SK-N-SH (cell line): ENCODE data around the gene PRSS1. TPM values are rescaled to one million over a fixed set of nuclear protein-coding genes. Genes with fewer than 3 reads are reported as not detected.
"Not testable (repeated sequence)": the region's sequence is repeated elsewhere in the genome, so short reads cannot be mapped to it uniquely, and the experiment has no call there.

Experiments
- CTCF ChIA-PET: fragments of 300-600, 350-600 bp; formaldehyde crosslinking; extraction: SDS; loops from one replicate; lab custom pipeline; 2021; lab: Yijun Ruan, JAX
- POLR2A ChIA-PET: fragments of 350-600 bp; sonication (Branson Sonifier 250); formaldehyde crosslinking; extraction: SDS; loops from one replicate; lab custom pipeline; 2020; ENCODE audit warnings: antibody characterized with exemption, inconsistent platforms; lab: Yijun Ruan, JAX
- DNase-seq: peaks from one replicate; pipeline ENCODE4 v3.0.0; 2012
- H2AFZ ChIP-seq: fragments of 200-600 bp; sonication (generic); 2 replicates; pipeline ENCODE4 v1.8.1; 2016; ENCODE audit warnings: antibody characterized with exemption, mild to moderate bottlenecking, low read depth
- H3F3A ChIP-seq: fragments of 200-600 bp; sonication (generic); replicated peaks from 2 replicates; pipeline ENCODE3; 2016; ENCODE audit warnings: antibody characterized with exemption, mild to moderate bottlenecking; ENCODE audit not compliant: insufficient read depth
- H3K27ac ChIP-seq, 2 experiments: fragments of 200-500 bp in 1 of 2; fragments of 200-600 bp in 1 of 2; sonication (Bioruptor generic) in 1 of 2; sonication (generic), shearing (Covaris generic) in 1 of 2; 2 replicates each; pipeline versions ENCODE4 v1.5.1 to v1.6.1; 2014 to 2016; ENCODE audit warnings: low read depth in 2 of 2, inconsistent platforms in 1 of 2, low read length in 1 of 2, mild to moderate bottlenecking in 1 of 2, mixed read lengths in 1 of 2
- H3K27me3 ChIP-seq: fragments of 200-600 bp; sonication (generic), shearing (Covaris generic); 2 replicates; pipeline ENCODE4 v1.6.1; 2016; ENCODE audit warnings: mixed run types; ENCODE audit not compliant: insufficient read depth
- H3K36me3 ChIP-seq, 2 experiments: fragments of 200-500 bp in 1 of 2; fragments of 200-600 bp in 1 of 2; sonication (Bioruptor generic) in 1 of 2; sonication (generic) in 1 of 2; replicated peaks in 1 of 2; 2 replicates each; pipeline versions ENCODE3 to v1.5.1; 2014 to 2016; ENCODE audit warnings: low read length in 1 of 2, mild to moderate bottlenecking in 1 of 2; ENCODE audit not compliant: insufficient read depth in 2 of 2, control insufficient read depth in 1 of 2
- H3K4me1 ChIP-seq, 2 experiments: fragments of 200-500 bp in 1 of 2; fragments of 200-600 bp in 1 of 2; sonication (Bioruptor generic) in 1 of 2; sonication (generic), shearing (Covaris generic) in 1 of 2; 2 replicates each; pipeline versions ENCODE4 v1.5.1 to v1.6.1; 2014 to 2016; ENCODE audit warnings: low read depth in 1 of 2, low read length in 1 of 2, mixed run types in 1 of 2; ENCODE audit not compliant: insufficient read depth in 2 of 2, control insufficient read depth in 1 of 2
- H3K4me2 ChIP-seq: fragments of 200-600 bp; sonication (generic), shearing (Covaris generic); 2 replicates; pipeline ENCODE4 v1.6.1; 2017; ENCODE audit warnings: mixed run types
- H3K4me3 ChIP-seq, 2 experiments: fragments of 200-500 bp in 1 of 2; fragments of 200-600 bp in 1 of 2; sonication (Bioruptor generic) in 1 of 2; sonication (generic), shearing (Covaris generic) in 1 of 2; 2 replicates each; pipeline versions ENCODE4 v1.5.1 to v1.8.1; 2014 to 2016; ENCODE audit warnings: low read depth in 2 of 2, inconsistent platforms in 1 of 2, low read length in 1 of 2, mild to moderate bottlenecking in 1 of 2, mixed read lengths in 1 of 2, moderate library complexity in 1 of 2
- H3K79me2 ChIP-seq: fragments of 200-600 bp; sonication (generic); 2 replicates; pipeline ENCODE4 v1.8.1; 2017; ENCODE audit warnings: mild to moderate bottlenecking; ENCODE audit not compliant: insufficient read depth
- H3K9ac ChIP-seq: fragments of 200-600 bp; sonication (generic); 2 replicates; pipeline ENCODE4 v1.6.1; 2017; ENCODE audit warnings: mixed run types
- H3K9me2 ChIP-seq: fragments of 200-600 bp; sonication (generic); 2 replicates; pipeline ENCODE4 v1.6.1; 2017; ENCODE audit warnings: mixed run types
- H3K9me3 ChIP-seq: fragments of 200-600 bp; sonication (generic); 2 replicates; pipeline ENCODE4 v1.6.1; 2017; ENCODE audit warnings: mixed run types, mild to moderate bottlenecking, moderate library complexity
- H4K20me1 ChIP-seq: fragments of 200-600 bp; sonication (generic); 2 replicates; pipeline ENCODE4 v1.6.1; 2017; ENCODE audit warnings: mild to moderate bottlenecking, mixed run types; ENCODE audit not compliant: insufficient read depth
- FOXJ3 ChIP-seq: sonication (generic); formaldehyde crosslinking; IDR thresholded peaks from 2 replicates; pipeline ENCODE4 v1.5.1; 2020; ENCODE audit warnings: mild to moderate bottlenecking, missing genetic modification reagents
- FOXM1 ChIP-seq: IDR thresholded peaks from 2 replicates; pipeline ENCODE4 v1.4.0; 2012; ENCODE audit warnings: low read depth, mild to moderate bottlenecking
- GATA2 ChIP-seq: sonication (generic); formaldehyde crosslinking; IDR thresholded peaks from 2 replicates; pipeline ENCODE4 v1.5.0; 2020; ENCODE audit warnings: mild to moderate bottlenecking, missing genetic modification reagents
- NRF1 ChIP-seq: IDR thresholded peaks from 2 replicates; pipeline ENCODE4 v1.6.1; 2012; ENCODE audit warnings: low read depth, mild to moderate bottlenecking, low read length
- RAD21 ChIP-seq: IDR thresholded peaks from 2 replicates; pipeline ENCODE4 v1.6.1; 2012; ENCODE audit warnings: mild to moderate bottlenecking, low read length
- RFX5 ChIP-seq: IDR thresholded peaks from 2 replicates; pipeline ENCODE4 v1.6.1; 2012; ENCODE audit warnings: mild to moderate bottlenecking, improper control_type of control experiment, low read length
- TCF12 ChIP-seq: IDR thresholded peaks from 2 replicates; pipeline ENCODE4 v1.4.0; 2012
- TEAD4 ChIP-seq: IDR thresholded peaks from 2 replicates; pipeline ENCODE4 v1.4.0; 2012; ENCODE audit warnings: mild to moderate bottlenecking, borderline replicate concordance; ENCODE audit not compliant: insufficient read depth
- WGBS: methylation state at CpG from one replicate; pipeline ENCODE4 v1.1.6; 2017; ENCODE audit warnings: low lambda C conversion rate; 5-methylcytosine and 5-hydroxymethylcytosine counted together
- polyA plus RNA-seq, 3 experiments: library from polyadenylated mRNA; depleted of rRNA; stranded (reverse); fragments of >200 nt; gene quantifications; 2 replicates each; pipeline ENCODE4 v1.2.3, GENCODE V29; 2012
- TF ChIP-seq, protein P1 (sequence below): fragments of 150-350 bp; IDR thresholded peaks from 2 replicates; pipeline ENCODE4 v1.6.1; 2017; ENCODE audit warnings: antibody characterized with exemption, low read length, low read depth, borderline replicate concordance

Gene PRSS1
- not detected in 2 replicates for polyA plus RNA-seq (2012; rRNA removed)
- not detected in 2 replicates for polyA plus RNA-seq (2012; cell fraction: cytosol; rRNA removed)
- not detected in 2 replicates for polyA plus RNA-seq (2012; cell fraction: nucleus; rRNA removed)

DNA sequence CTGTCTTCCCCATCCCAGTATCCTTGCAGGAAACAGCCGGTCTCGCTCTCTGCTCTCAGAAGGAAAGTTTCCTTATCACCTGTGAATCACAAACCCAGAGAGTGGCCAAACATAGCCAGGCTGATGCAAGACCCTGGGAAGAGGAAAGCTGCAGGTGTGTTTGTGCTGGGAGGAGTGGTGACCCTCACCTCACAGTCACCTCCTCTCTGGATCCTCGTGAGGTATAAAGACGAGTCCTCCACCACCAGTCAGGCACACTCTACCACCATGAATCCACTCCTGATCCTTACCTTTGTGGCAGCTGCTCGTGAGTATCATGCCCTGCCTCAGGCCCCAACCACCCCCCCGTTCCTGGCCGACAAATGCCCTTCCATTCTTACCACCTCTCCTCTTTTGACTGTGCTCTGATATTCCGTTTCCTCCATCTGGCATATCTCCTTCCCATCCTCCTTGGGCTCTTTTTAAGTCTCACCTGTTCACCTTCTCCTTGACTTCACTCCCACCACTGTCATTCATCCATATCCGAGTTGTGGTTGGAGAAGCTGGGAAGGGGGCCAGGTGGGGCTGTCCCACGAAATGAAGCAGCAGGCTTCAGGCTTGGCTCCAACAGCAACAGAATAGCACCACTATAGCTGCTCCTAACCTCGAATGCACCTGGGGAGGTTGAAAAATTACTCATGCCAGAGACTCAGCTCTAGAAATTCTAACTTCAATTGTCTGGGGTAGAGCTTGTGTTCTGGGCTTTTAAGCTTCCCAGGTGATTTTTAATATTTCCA is at the start of gene PRSS1:
Gene PRSS1, plus strand, starts transcription at position 255 of the 776 bp plus-strand sequence. Its CDS starts 13 bp downstream, at position 268.
- Histone ChIP-seq H3K4me1 (peaks cover 0 to 10% of the 10 kb centered on the region in 2 experiments; a peak in 1 of 4 replicates), H3K4me2 (no peak within 1 kb of the TSS), H3K27ac (no peak within 1 kb of the TSS), H3K27me3 (peaks cover 23% of the 10 kb centered on the region; the same call in 1 of the 2 replicates), H3K79me2 (no peaks in the 10 kb centered on the region), H3F3A (no peaks in the 10 kb centered on the region), H3K9ac (no peak within 1 kb of the TSS), H3K9me2 (no peaks in the 10 kb centered on the region), H3K36me3 (no peaks in the 10 kb centered on the region), H3K4me3 (no peak within 1 kb of the TSS), H2AFZ (no peak within 1 kb of the TSS), H4K20me1 (no peaks in the 10 kb centered on the region), H3K9me3 (no peaks in the 10 kb centered on the region)
- POLR2A ChIA-PET: interaction anchor here (1.1 kb wide), 1 partner anchor 11 kb away, joined by 3 read pairs; no protein-coding TSS in a partner anchor
- CTCF ChIA-PET: interaction anchor here (0.6 to 3.2 kb wide), 9 partner anchors 34 to 291 kb away, joined by 3 to 13 read pairs (median 5); no protein-coding TSS in a partner anchor
- no peak for TF ChIP-seq TEAD4
- TF ChIP-seq, protein P1, sequence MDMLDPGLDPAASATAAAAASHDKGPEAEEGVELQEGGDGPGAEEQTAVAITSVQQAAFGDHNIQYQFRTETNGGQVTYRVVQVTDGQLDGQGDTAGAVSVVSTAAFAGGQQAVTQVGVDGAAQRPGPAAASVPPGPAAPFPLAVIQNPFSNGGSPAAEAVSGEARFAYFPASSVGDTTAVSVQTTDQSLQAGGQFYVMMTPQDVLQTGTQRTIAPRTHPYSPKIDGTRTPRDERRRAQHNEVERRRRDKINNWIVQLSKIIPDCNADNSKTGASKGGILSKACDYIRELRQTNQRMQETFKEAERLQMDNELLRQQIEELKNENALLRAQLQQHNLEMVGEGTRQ: no peak
- TF ChIP-seq RAD21: no peak
- TF ChIP-seq RFX5: no peak
- no peak for TF ChIP-seq FOXJ3 (CRISPR knock-in tag)
- TF ChIP-seq NRF1: no peak
- no peak for TF ChIP-seq GATA2 (CRISPR knock-in tag)
- TF ChIP-seq FOXM1: no peak
- TF ChIP-seq TCF12: no peak
- 19% methylated on average over 11 of the region's 11 CpGs for WGBS
- DNase-seq: no peak

DNA sequence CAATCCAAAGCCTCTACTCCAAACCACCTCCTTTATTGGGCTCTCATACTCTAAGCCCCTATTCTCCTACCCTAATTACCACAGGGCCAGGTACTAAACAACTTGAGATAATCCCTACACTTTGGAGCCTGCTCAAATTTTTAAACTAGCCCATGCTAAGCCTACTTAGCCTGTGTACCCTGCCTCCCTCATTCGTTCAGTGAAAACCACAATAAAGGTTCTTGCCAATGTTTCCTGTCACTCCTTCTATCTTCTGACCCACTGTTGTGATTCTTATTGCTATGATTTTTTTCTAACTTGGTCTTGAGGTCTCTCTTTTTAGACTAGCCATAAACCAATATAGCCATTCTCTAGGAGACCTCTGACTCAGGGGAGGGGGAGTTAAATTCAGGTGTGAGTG is 48.3 kb upstream of the PRSS1 start:
- CTCF ChIA-PET: interaction anchor here (1.0 to 1.5 kb wide), 2 partner anchors 10 to 166 kb away, joined by 3 to 4 read pairs; no protein-coding TSS in a partner anchor
- H3K9ac ChIP-seq, H4K20me1 ChIP-seq, H3K27ac ChIP-seq, H3K4me2 ChIP-seq, H3K4me3 ChIP-seq, POLR2A ChIA-PET, H3K36me3 ChIP-seq, DNase-seq, H3K4me1 ChIP-seq, H2AFZ ChIP-seq, H3K9me3 ChIP-seq, H3K79me2 ChIP-seq, H3K27me3 ChIP-seq, H3F3A ChIP-seq, H3K9me2 ChIP-seq: not testable (repeated sequence)
- WGBS: 0% methylated on average over 1 of the region's 1 CpG
